IPS-NIHi7 (cell line): ENCODE results near the gene IRAK3.

Experiments
- DNase-seq: peaks from one replicate; pipeline ENCODE4 v3.0.0; 2012; ENCODE audit warnings: mixed read lengths; ENCODE audit errors: extremely low spot score

IRAK3 gene, protein sequence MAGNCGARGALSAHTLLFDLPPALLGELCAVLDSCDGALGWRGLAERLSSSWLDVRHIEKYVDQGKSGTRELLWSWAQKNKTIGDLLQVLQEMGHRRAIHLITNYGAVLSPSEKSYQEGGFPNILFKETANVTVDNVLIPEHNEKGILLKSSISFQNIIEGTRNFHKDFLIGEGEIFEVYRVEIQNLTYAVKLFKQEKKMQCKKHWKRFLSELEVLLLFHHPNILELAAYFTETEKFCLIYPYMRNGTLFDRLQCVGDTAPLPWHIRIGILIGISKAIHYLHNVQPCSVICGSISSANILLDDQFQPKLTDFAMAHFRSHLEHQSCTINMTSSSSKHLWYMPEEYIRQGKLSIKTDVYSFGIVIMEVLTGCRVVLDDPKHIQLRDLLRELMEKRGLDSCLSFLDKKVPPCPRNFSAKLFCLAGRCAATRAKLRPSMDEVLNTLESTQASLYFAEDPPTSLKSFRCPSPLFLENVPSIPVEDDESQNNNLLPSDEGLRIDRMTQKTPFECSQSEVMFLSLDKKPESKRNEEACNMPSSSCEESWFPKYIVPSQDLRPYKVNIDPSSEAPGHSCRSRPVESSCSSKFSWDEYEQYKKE

DNA sequence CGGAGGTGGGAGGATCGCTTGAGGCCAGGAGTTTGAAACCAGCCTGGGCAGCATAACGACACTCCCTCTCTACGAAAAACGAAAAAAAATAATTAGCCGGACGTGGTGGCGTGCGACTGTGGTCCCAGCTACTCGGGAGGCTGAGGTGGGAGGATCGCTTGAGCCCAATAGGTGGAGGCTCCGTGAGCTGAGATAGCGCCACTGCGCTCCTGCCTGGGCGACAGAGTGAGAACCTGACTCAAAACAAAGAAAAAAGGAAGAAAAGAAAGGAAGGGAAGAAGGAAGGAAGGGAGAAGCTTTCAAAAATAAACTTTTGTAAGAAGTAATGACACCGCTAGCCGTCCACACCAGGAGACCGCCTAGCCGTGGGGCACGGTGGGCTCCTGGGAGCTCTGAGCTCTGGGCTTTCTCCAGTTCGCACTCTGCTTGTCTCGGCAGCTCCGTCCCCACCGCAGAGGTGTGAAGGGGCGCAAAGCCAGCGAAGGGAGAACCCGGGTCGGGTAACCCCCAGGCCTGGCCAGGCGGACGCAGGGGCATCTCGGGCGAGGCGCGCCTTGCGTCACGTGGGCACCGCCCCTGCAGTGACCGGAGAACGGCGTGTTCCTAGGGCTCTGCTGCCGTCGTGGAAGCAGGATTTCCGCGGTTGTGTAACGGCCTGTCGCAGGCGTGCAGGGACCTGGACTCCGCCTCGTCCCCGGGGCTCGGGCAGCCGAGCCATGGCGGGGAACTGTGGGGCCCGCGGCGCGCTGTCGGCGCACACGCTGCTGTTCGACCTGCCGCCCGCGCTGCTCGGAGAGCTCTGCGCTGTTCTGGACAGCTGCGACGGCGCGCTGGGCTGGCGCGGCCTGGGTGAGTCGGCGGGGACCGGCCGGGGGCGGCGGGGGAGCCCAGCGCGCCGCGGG is at the start of gene IRAK3:
IRAK3 (plus strand) TSS at position 631 of the 902 bp plus-strand sequence; CDS start at position 717, 86 bp downstream.
- peak; percentile 68 for DNase-seq

GRCh38 chr12:66139328-66139727 is 49.7 kb upstream of the IRAK3 start:
- no peak for DNase-seq

- DNase-seq, result no peak
Measured at GRCh38 chr12:66140731-66141130, 48.3 kb upstream of the IRAK3 start.

DNA sequence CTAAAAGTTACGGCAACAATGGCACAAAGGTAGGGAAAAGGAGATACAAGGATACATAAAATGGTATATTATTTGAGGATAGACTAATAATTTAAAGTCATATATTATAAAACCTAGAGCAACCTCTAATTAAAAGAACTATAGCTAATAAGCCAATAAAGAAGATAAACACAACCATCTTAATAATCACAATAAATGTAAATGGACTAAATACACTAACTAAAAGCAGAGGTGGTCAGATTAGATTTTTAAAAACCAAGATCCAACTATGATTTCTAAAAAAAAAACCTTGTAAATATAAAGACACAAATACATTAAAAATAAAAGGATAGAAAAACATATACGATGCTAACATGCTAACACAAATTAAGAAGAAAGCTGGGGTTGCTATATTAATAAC is 47.7 kb upstream of the IRAK3 start:
- no peak for DNase-seq

- no peak for DNase-seq
Measured at GRCh38 chr12:66142826-66143225, 46.2 kb upstream of the IRAK3 start.

DNA sequence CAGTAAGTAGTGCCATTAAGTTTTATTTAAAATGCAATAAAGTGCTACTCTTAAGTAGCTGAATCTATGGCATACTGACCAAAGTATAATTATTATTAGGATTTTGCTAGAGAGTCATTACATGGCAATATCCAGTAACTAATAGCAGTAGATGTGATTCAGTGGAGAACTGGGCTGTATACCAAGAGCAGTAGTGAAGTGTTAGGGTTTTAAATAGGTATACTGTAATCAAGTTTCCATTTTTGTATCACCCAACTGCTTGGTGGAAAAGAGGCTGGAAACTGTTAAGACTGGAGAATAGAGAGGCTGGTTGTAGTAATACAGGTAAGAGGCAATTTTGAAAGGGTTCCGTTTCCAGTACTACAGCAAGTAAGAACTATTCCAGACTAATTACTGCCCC is 45.1 kb upstream of the IRAK3 start:
- no peak for DNase-seq

- peak; percentile 61 for DNase-seq
Measured at GRCh38 chr12:66144791-66145754, 43.9 kb upstream of the IRAK3 start.

GRCh38 chr12:66149702-66150398 is 39.2 kb upstream of the IRAK3 start:
- no peak for DNase-seq

DNA sequence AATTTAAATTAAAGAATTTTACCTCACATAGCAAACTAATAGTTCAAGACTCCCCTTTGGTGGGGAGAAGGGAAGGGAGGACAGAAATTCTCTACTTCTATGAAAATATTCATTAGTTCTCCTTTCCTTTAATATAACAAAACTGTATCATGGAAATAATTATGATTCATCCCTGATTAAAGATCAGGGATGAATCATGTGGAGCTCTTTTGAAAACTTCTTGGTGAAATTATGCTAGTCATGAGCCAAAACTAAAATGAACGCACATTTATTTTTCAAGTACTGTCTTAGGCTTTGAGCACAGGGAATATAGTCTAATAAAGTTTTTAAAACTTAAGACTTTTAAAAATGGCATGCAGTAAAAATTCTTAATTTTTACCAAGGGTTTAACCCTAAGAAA is 36.3 kb upstream of the IRAK3 start:
- no peak for DNase-seq

DNA sequence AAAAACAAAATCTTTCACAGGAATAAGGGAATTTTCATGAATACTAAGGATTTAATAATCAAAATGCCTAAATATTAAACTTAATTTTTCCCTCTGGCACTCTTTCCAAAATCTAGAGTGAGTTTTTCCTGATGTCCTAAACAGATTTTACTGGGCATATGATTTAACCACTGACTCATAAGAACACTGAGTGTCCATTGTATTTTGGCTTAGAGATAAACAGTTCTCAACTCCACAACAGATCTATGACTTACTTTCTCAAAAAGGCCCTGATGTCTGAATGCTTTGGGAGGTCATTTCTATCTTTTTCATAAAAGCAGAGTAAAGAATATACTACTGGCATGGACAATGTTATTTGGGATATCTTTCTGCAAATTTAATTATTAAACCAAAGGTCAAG is 34.2 kb upstream of the IRAK3 start:
- DNase-seq, result no peak

DNA sequence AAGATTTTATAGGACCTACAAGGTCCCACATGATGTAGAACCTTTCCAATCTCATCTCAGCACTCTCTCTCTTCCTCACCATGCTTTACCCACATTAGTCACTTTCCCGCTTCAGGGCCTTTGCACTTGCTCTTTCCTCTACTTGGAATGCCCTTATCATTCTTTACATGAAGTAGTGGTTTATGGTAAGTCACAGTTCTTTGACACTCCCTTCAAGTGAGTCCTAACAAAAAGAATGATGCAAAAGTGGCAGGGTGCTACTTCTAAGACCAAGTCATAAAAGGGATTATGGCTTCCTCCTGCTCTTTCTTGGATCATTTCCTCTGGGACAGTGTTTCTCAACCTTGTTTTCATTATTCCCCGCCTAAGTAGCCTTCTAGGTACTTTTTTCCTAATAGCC is 32.4 kb upstream of the IRAK3 start:
- DNase-seq, result no peak

GRCh38 chr12:66159123-66159522 is 29.9 kb upstream of the IRAK3 start:
- no peak for DNase-seq

DNA sequence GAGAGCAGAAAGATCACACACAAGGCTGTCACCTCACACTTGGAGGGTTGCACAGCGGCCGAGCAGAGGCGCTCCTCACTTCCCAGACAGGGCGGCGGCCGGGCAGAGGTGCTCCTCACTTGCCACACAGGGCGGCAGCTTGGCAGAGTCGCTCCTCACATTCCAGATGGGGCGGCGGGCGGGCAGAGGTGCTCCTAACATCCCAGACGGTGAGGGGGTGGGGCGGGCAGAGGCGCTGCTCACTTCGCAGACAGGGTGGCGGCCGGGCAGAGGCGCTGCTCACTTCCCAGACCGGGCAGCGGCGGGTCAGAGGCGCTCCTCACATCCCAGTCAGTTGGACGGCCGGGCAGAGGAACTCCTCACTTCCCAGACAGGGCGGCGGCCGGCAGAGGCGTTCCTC is 28.3 kb upstream of the IRAK3 start:
- no peak for DNase-seq

- DNase-seq, result no peak
Measured at GRCh38 chr12:66162701-66163100, 26.3 kb upstream of the IRAK3 start.

- no peak for DNase-seq
Measured at GRCh38 chr12:66163289-66163688, 25.7 kb upstream of the IRAK3 start.

GRCh38 chr12:66164349-66164821 is 24.6 kb upstream of the IRAK3 start:
- no peak for DNase-seq

- DNase-seq, result no peak
Measured at GRCh38 chr12:66165141-66165540, 23.9 kb upstream of the IRAK3 start.

GRCh38 chr12:66166561-66166960 is 22.5 kb upstream of the IRAK3 start:
- no peak for DNase-seq

DNA sequence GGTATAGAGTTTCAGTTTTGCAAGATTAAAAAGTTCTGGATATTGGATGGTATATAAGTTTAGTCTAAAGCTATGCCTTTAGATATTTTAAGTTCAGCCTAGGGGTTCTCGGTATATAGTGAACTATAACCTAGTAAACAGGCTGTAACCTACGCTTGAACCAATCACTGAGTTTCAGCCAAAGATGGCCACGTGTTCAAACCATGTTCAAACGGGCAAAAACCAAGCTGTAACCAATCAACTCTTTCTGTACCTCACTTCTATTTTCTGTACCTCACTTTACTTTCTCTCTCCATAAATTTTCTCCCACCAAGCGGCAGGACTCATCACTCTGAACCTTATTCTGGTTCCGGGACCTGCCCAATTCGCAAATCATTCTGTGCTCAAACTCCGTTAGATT is 20.6 kb upstream of the IRAK3 start:
- DNase-seq, result no peak
